ENCODE data around the gene CHAF1B. TPM values are rescaled to one million over a fixed set of nuclear protein-coding genes. Genes with fewer than 3 reads are reported as not detected.

Gene CHAF1B
- total and polyA plus RNA-seq, 9 of the 15 experiments (the other 6 are each of a cell fraction or from before 2014, with no cell fraction given): 7.5 to 36.8 (median 21.0) TPM

- TF ChIP-seq SMARCB1 (IDR thresholded peaks at IDR 0.05; ENCODE audit: insufficient read length, low read depth) (no peak), MXD1 (CRISPR knock-in tag; IDR thresholded peaks at IDR 0.05; ENCODE audit: borderline replicate concordance, poor library complexity, severe bottlenecking) (no peak), CHD7 (IDR thresholded peaks at IDR 0.05; ENCODE audit: low read depth, low read length) (no peak), FOXJ3 (CRISPR knock-in tag; IDR thresholded peaks at IDR 0.05) (no peak), CBFA2T2 (conservative IDR thresholded peaks at IDR 0.05) (no peak), SRF (CRISPR knock-in tag; IDR thresholded peaks at IDR 0.05) (no peak; a peak in 1 of 4 replicates), ZBTB34 (CRISPR knock-in tag; IDR thresholded peaks at IDR 0.05) (no peak), ZNF12 (CRISPR knock-in tag; IDR thresholded peaks at IDR 0.05) (no peak), ETS2 (tag; IDR thresholded peaks at IDR 0.05; ENCODE audit: borderline replicate concordance, poor library complexity, severe bottlenecking) (no peak), SRSF3 (IDR thresholded peaks at IDR 0.05; ENCODE audit: insufficient read depth, low read length) (no peak), TFAP4 (CRISPR knock-in tag; IDR thresholded peaks at IDR 0.05; ENCODE audit: borderline replicate concordance) (0 out of 2 replicates have a peak, but pooled peaks have one; percentile 15), ZNF551 (CRISPR knock-in tag; IDR thresholded peaks at IDR 0.05) (no peak)
Observed at GRCh38 chr21:36385233-36386030, at the start of gene CHAF1B (continued).
